Gastroesophageal sphincter (tissue), 3 donors: ENCODE measurements around the gene TP53AIP1.

Experiments
- POLR2A ChIP-seq, 2 donors: fragments of 450-650 bp; IDR thresholded peaks; one replicate each; pipeline ENCODE4 v1.6.1; 2017; ENCODE audit warnings: antibody characterized with exemption in 2 of 2, mild to moderate bottlenecking in 2 of 2, moderate library complexity in 1 of 2
- POLR2AphosphoS5 ChIP-seq: sonication (generic); formaldehyde crosslinking; IDR thresholded peaks from one replicate; pipeline ENCODE4 v1.6.1; 2017; ENCODE audit warnings: antibody characterized with exemption
- TF ChIP-seq, protein P1 (sequence below), 4 experiments: fragments of 200-600 bp in 2 of 4; fragments of 450-650 bp in 2 of 4; sonication (generic) in 1 of 4; IDR thresholded peaks; one replicate each; pipeline ENCODE4 v1.5.1; 2017 to 2019; ENCODE audit warnings: antibody characterized with exemption in 4 of 4, mild to moderate bottlenecking in 2 of 4, moderate library complexity in 2 of 4

DNA sequence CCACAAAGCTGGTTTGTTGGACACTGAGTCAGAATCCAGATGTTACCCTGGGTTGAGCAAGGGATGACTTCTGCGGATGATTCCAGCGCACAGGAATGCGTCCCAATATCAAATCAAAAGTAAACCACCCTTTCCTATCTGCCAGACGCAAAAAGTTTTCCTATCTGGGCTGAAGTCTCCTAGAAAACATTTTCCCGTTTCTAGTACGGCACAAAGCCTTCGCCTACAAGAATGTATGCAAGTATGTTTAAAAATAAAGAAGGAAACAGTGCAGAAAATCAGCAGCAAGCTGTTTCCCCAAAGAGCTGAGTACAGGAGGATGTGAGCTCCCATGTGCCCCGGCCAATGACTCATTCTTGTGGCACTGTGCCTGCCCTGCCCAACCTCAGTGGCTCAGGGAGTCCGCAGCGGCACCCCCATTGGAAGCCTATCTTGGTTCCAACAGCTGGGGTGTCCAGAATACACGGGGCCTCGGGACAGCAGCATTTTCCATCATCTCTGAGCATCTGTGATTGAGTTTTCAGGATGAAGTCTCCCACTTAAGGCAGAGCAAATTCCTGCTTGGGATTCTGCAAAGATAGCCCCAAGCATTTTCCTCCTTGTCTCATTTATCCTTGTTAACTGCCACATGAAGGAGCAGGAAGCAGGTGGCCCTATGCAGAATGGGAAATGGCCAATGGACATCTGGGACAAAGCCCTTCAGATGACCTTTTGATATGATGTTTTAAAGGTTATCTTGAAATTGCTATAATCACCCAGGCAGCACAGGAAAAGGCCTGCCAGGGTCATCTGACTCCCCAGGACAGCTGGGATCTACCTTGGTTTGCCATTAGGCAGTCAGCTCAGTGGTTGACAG is 34.1 kb downstream of the TP53AIP1 start:
- TF ChIP-seq POLR2A (IDR thresholded peaks at IDR 0.05) = no peak
- TF ChIP-seq, protein P1, sequence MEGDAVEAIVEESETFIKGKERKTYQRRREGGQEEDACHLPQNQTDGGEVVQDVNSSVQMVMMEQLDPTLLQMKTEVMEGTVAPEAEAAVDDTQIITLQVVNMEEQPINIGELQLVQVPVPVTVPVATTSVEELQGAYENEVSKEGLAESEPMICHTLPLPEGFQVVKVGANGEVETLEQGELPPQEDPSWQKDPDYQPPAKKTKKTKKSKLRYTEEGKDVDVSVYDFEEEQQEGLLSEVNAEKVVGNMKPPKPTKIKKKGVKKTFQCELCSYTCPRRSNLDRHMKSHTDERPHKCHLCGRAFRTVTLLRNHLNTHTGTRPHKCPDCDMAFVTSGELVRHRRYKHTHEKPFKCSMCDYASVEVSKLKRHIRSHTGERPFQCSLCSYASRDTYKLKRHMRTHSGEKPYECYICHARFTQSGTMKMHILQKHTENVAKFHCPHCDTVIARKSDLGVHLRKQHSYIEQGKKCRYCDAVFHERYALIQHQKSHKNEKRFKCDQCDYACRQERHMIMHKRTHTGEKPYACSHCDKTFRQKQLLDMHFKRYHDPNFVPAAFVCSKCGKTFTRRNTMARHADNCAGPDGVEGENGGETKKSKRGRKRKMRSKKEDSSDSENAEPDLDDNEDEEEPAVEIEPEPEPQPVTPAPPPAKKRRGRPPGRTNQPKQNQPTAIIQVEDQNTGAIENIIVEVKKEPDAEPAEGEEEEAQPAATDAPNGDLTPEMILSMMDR (IDR thresholded peaks at IDR 0.05) = no peak
- TF ChIP-seq POLR2AphosphoS5 = no peak
